Caki2 (cell line): ENCODE results near the gene MEGF11. TPM values are rescaled to one million over a fixed set of nuclear protein-coding genes. Genes with fewer than 3 reads are reported as not detected.

Experiments
- total RNA-seq: library from RNA; depleted of rRNA; stranded (reverse); fragments of >200 nt; shearing (Covaris generic); gene quantifications from 2 replicates; pipeline ENCODE4 v1.2.3, GENCODE V29; 2014; ENCODE audit warnings: low replicate concordance; rRNA removed

The MEGF11 gene
- total RNA-seq, 1 experiment from 2014 or later = not detected

Other genes with a start within 250 kb of the MEGF11 start
- gene DIS3L, start 39.8 kb upstream of the MEGF11 start, total RNA-seq = 32.1 and 48.3 TPM in 2 replicates
- 14.8 and 30.0 TPM in 2 replicates for gene TIPIN, start 102.9 kb upstream of the MEGF11 start, total RNA-seq
- gene MAP2K1, start 133.2 kb upstream of the MEGF11 start, total RNA-seq = 10.0 and 21.2 TPM in 2 replicates
- 73.8 and 108 TPM in 2 replicates for gene SNAPC5, start 244.0 kb upstream of the MEGF11 start, total RNA-seq